BJ (cell line): ENCODE data around the gene PI16. TPM values are rescaled to one million over a fixed set of nuclear protein-coding genes. Genes with fewer than 3 reads are reported as not detected.

Experiments used
- CTCF ChIA-PET: fragments of 350-600 bp; formaldehyde crosslinking; extraction: SDS; loops from one replicate; lab custom pipeline; 2021; ENCODE audit warnings: antibody characterized with exemption, inconsistent platforms; lab: Yijun Ruan, JAX
- POLR2A ChIA-PET: fragments of 300-600 bp; sonication (Branson Sonifier 250); formaldehyde crosslinking; extraction: SDS; loops from one replicate; lab custom pipeline; 2021; ENCODE audit warnings: antibody characterized with exemption; lab: Charles Lee
- DNase-seq: peaks from one replicate; pipeline ENCODE4 v3.0.0-alpha.2; 2011; ENCODE audit warnings: low read depth
- H3K27me3 ChIP-seq: 2 replicates; pipeline ENCODE4 v1.6.0; 2011; ENCODE audit warnings: low read length; ENCODE audit not compliant: control insufficient read depth, insufficient read depth
- H3K36me3 ChIP-seq: 2 replicates; pipeline ENCODE4 v1.5.1; 2011; ENCODE audit warnings: low read length; ENCODE audit not compliant: control insufficient read depth, insufficient read depth
- H3K4me3 ChIP-seq: 2 replicates; pipeline ENCODE4 v1.5.1; 2011; ENCODE audit warnings: low read depth, mild to moderate bottlenecking, control low read depth, low read length
- CTCF ChIP-seq: IDR thresholded peaks from 2 replicates; pipeline ENCODE4 v1.5.1; 2011; ENCODE audit warnings: low read depth, mild to moderate bottlenecking, control low read depth, inconsistent platforms, low read length, moderate library complexity; ENCODE audit not compliant: insufficient read depth
- polyA plus RNA-seq: library from polyadenylated mRNA; depleted of rRNA; stranded (reverse); fragments of >200 nt; gene quantifications from 2 replicates; pipeline ENCODE4 v1.2.3, GENCODE V29; 2011

Gene PI16
- polyA plus RNA-seq, 1 experiment, result 0.21 TPM

GRCh38 chr6:36964908-36965307 lies 10.4 kb downstream of the PI16 start:
- Histone ChIP-seq H3K27me3 (no peaks in the 10 kb centered on the region), H3K4me3 (no peak overlapping the region), H3K36me3 (peaks cover 20% of the 10 kb centered on the region)
- ChIA-PET POLR2A (no interaction called here), CTCF (interaction anchor here (1.2 to 2.1 kb wide), 3 partner anchors 8 to 80 kb away, joined by 3 to 5 read pairs (median 4); no protein-coding TSS in a partner anchor)
- no peak for DNase-seq
- no peak for TF ChIP-seq CTCF

- ChIA-PET CTCF (interaction anchor here (0.6 to 1.4 kb wide), 3 partner anchors 10 to 51 kb away, joined by 3 read pairs; no protein-coding TSS in a partner anchor), POLR2A (no interaction called here)
- DNase-seq, result no peak
Measured at GRCh38 chr6:36967301-36967700, 12.8 kb downstream of the PI16 start.

DNA sequence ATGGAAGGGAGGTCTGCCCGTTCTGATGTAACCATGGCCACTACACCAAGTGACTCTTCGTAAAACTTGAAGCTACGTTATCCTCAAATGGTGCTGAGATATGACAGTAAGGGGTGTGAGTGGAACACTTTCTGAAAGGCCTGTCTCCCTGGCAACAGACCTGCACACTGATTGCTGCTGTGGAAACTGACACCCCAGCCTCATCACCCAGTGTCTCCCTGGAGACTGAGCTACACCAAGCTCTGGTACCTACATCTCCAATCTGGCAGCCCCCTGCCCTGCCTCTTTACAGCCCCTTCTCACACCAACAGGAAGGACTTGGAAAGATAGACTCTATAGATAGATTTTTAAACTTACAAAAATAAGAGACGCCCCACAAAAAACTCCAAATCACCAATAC lies 13.2 kb downstream of the PI16 start:
- TF ChIP-seq CTCF, result no peak
- CTCF ChIA-PET, result interaction anchor here (0.6 to 1.4 kb wide), 3 partner anchors 10 to 50 kb away, joined by 3 read pairs; no protein-coding TSS in a partner anchor
- POLR2A ChIA-PET, result no interaction called here
- Histone ChIP-seq H3K36me3 (peaks cover 43% of the 10 kb centered on the region), H3K4me3 (no peak overlapping the region), H3K27me3 (no peaks in the 10 kb centered on the region)
- no peak for DNase-seq

More at GRCh38 chr6:36967301-36967700, 12.8 kb downstream of the PI16 start:
- Histone ChIP-seq H3K4me3 (no peak overlapping the region), H3K36me3 (peaks cover 39% of the 10 kb centered on the region), H3K27me3 (no peaks in the 10 kb centered on the region)
- TF ChIP-seq CTCF, result no peak

GRCh38 chr6:36968266-36968977 lies 13.9 kb downstream of the PI16 start:
- DNase-seq, result no peak
- Histone ChIP-seq H3K27me3 (no peaks in the 10 kb centered on the region), H3K4me3 (no peak overlapping the region), H3K36me3 (peaks cover 43% of the 10 kb centered on the region)
- POLR2A ChIA-PET, result no interaction called here
- CTCF ChIA-PET, result interaction anchor here (0.6 to 1.7 kb wide), 3 partner anchors 11 to 84 kb away, joined by 3 to 5 read pairs (median 4); no protein-coding TSS in a partner anchor
- no peak for TF ChIP-seq CTCF

DNA sequence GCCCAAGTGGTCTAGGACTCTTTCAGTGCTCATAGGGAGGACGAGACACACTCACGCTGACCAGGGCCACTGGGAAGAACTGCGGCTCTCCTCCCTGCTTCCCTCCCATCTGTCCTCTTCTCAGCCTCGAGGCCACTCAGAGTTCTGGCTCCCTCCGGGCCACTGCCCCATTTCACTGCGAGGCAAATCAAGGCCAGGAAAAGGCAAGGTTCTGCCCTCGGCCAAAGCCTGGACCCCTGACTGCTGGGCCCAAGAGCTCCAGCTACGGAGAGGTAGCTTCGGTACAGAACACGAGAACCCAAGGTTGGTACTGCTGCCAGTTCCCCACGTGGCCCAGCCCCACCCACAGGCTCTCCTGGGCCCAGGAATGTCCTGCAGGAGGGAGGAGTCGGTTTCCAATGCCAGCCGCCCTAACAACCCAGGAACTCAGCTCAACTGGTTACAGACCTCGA lies 14.7 kb downstream of the PI16 start:
- no peaks in the 10 kb centered on the region for H3K27me3 ChIP-seq
- ChIA-PET POLR2A (no interaction called here), CTCF (interaction anchor here (1.7 kb wide), 2 partner anchors 10 to 84 kb away, joined by 4 to 5 read pairs; no protein-coding TSS in a partner anchor)
- DNase-seq, result no peak
- peaks cover 43% of the 10 kb centered on the region for H3K36me3 ChIP-seq
- H3K4me3 ChIP-seq, result no peak overlapping the region
- no peak for TF ChIP-seq CTCF
